ENCODE measurements around the gene ZNF618. TPM values are rescaled to one million over a fixed set of nuclear protein-coding genes. Genes with fewer than 3 reads are reported as not detected.

The ZNF618 gene
- total RNA-seq, 1 experiment from 2014 or later, result not detected

DNA sequence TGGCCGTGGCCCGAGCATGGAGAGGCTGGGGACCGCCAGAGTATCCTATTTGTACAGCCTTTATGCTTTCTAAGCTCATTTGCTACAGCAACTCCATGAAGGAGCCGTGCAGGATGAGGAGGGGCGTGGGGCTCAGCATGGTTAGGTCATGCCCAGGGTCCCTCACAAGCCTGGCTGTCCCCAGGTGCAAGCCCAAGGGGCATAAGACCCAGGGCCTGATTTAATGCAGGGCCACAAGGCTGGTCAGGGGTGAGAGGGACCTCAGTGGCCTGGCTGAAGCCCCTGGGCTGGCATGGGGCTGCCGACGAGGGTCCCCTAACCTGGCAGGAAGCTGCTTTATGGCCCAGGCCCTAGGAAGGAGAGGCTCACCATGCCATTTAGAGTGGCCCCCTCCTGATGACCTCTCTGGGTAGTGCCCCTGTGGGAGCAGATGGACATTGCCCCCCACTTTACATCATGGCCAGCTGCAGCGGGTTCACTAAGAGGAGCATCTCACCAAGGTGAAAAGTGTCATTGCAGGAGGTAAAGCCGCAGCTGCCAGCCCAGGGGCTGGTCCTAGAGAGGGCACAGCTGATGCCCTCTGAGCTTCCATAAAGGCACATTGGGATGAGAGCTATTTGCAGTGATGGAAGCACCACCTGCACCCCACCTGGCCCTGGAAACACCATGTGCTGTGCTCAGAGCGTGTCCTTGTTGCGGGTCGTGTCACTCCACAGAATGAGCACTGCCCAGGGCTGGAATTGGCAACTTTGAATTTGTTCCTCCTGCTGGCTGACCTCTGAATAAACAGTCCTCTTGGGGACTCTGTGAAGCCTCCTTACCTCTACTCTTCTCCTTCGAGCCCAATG lies 58.9 kb downstream of the ZNF618 start:
- Histone ChIP-seq H3K4me1 (ENCODE audit: low read length) (no peaks in the 10 kb centered on the region), H3K36me3 (ENCODE audit: insufficient read depth, low read length) (no peaks in the 10 kb centered on the region), H4K20me1 (ENCODE audit: insufficient read depth, low read depth, low read length) (no peaks in the 10 kb centered on the region), H3K9me2 (replicated peaks; ENCODE audit: insufficient read depth, low read length) (no peaks in the 10 kb centered on the region), H3K79me2 (ENCODE audit: low read length) (no peaks in the 10 kb centered on the region), H3K27me3 (ENCODE audit: low read length) (no peaks in the 10 kb centered on the region), H3K4me2 (ENCODE audit: low read depth, low read length, poor library complexity, severe bottlenecking) (no peak overlapping the region), H3K27ac (ENCODE audit: low read length) (no peak overlapping the region), H3K9me3 (ENCODE audit: low read length) (no peaks in the 10 kb centered on the region), H3K4me3 (ENCODE audit: low read length) (no peak overlapping the region), H3K9ac (ENCODE audit: low read length) (no peak overlapping the region), H2AFZ (ENCODE audit: low read length) (no peak overlapping the region)
- no peak for DNase-seq

GRCh38 chr9:113935677-113936380 lies 59.7 kb downstream of the ZNF618 start:
- H3K4me1 ChIP-seq (ENCODE audit: low read length), result no peaks in the 10 kb centered on the region
- no peak for DNase-seq
- no peaks in the 10 kb centered on the region for H4K20me1 ChIP-seq (ENCODE audit: insufficient read depth, low read depth, low read length)
- no peak overlapping the region for H3K4me3 ChIP-seq (ENCODE audit: low read length)
- H3K4me2 ChIP-seq (ENCODE audit: low read depth, low read length, poor library complexity, severe bottlenecking), result no peak overlapping the region
- no peaks in the 10 kb centered on the region for H3K79me2 ChIP-seq (ENCODE audit: low read length)
- H3K36me3 ChIP-seq (ENCODE audit: insufficient read depth, low read length), result no peaks in the 10 kb centered on the region
- no peak overlapping the region for H3K27ac ChIP-seq (ENCODE audit: low read length)
- H3K9me2 ChIP-seq (replicated peaks; ENCODE audit: insufficient read depth, low read length), result no peaks in the 10 kb centered on the region
- no peaks in the 10 kb centered on the region for H3K27me3 ChIP-seq (ENCODE audit: low read length)
- no peak overlapping the region for H3K9ac ChIP-seq (ENCODE audit: low read length)
- H2AFZ ChIP-seq (ENCODE audit: low read length), result no peak overlapping the region
- no peaks in the 10 kb centered on the region for H3K9me3 ChIP-seq (ENCODE audit: low read length)

DNA sequence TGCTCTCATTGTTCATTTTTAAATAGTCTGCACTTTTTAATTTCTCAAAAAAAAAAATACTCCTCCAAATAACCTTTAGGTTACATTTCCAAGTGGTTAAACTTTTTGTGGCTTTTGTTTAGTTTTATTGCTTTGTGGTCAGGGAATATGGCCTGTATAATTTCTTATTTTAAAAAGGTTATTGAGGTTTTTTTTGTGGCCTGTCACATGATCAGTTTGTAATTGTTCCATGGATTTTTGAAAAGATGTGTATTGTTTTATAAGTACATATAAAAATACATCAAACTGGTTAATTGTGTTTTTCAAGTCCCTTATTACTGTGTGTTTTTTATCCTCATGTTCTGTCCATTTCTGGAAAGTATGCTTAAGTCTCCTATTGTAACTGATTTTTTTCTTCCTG lies 64.0 kb downstream of the ZNF618 start:
- H3K27me3 ChIP-seq (ENCODE audit: low read length), result no peaks in the 10 kb centered on the region
- H3K4me3 ChIP-seq (ENCODE audit: low read length), result no peak overlapping the region
- H3K27ac ChIP-seq (ENCODE audit: low read length), result no peak overlapping the region
- H2AFZ ChIP-seq (ENCODE audit: low read length), result no peak overlapping the region
- H3K79me2 ChIP-seq (ENCODE audit: low read length), result no peaks in the 10 kb centered on the region
- DNase-seq, result no peak
- no peaks in the 10 kb centered on the region for H3K9me3 ChIP-seq (ENCODE audit: low read length)
- no peaks in the 10 kb centered on the region for H3K4me1 ChIP-seq (ENCODE audit: low read length)
- no peaks in the 10 kb centered on the region for H4K20me1 ChIP-seq (ENCODE audit: insufficient read depth, low read depth, low read length)
- no peak overlapping the region for H3K9ac ChIP-seq (ENCODE audit: low read length)
- no peak overlapping the region for H3K4me2 ChIP-seq (ENCODE audit: low read depth, low read length, poor library complexity, severe bottlenecking)
- H3K36me3 ChIP-seq (ENCODE audit: insufficient read depth, low read length), result no peaks in the 10 kb centered on the region
- H3K9me2 ChIP-seq (replicated peaks; ENCODE audit: insufficient read depth, low read length), result no peaks in the 10 kb centered on the region

GRCh38 chr9:113941056-113941455 lies 64.9 kb downstream of the ZNF618 start:
- Histone ChIP-seq H3K4me3 (ENCODE audit: low read length) (no peak overlapping the region), H3K27me3 (ENCODE audit: low read length) (no peaks in the 10 kb centered on the region), H3K9me3 (ENCODE audit: low read length) (no peaks in the 10 kb centered on the region), H3K4me2 (ENCODE audit: low read depth, low read length, poor library complexity, severe bottlenecking) (no peak overlapping the region), H3K36me3 (ENCODE audit: insufficient read depth, low read length) (no peaks in the 10 kb centered on the region), H4K20me1 (ENCODE audit: insufficient read depth, low read depth, low read length) (no peaks in the 10 kb centered on the region), H3K79me2 (ENCODE audit: low read length) (no peaks in the 10 kb centered on the region), H2AFZ (ENCODE audit: low read length) (no peak overlapping the region), H3K9ac (ENCODE audit: low read length) (no peak overlapping the region), H3K9me2 (replicated peaks; ENCODE audit: insufficient read depth, low read length) (no peaks in the 10 kb centered on the region), H3K4me1 (ENCODE audit: low read length) (no peaks in the 10 kb centered on the region), H3K27ac (ENCODE audit: low read length) (no peak overlapping the region)
- no peak for DNase-seq

DNA sequence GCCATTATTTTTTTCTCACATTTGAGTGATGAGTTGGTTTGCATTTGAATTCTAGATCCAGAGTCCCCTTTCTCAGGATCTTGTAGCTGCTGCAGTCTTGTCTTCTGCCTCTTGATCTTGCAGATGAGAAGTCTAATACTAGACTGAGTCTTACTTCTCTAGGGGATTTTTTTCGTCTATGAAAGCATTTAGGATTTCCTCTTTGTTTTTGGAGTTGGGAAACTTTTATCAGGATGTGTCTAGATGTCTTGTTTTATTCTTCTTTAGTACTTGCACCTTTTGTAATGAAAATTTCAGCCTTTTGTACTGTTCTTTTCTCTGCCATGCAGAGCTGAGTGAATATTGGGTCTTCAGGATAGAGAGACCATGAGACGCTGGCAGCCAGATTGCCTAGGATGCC lies 65.4 kb downstream of the ZNF618 start:
- Histone ChIP-seq H3K36me3 (ENCODE audit: insufficient read depth, low read length) (no peaks in the 10 kb centered on the region), H3K9me2 (replicated peaks; ENCODE audit: insufficient read depth, low read length) (no peaks in the 10 kb centered on the region), H3K79me2 (ENCODE audit: low read length) (no peaks in the 10 kb centered on the region), H3K9me3 (ENCODE audit: low read length) (no peaks in the 10 kb centered on the region), H3K4me2 (ENCODE audit: low read depth, low read length, poor library complexity, severe bottlenecking) (no peak overlapping the region), H3K9ac (ENCODE audit: low read length) (no peak overlapping the region), H3K27me3 (ENCODE audit: low read length) (no peaks in the 10 kb centered on the region), H4K20me1 (ENCODE audit: insufficient read depth, low read depth, low read length) (no peaks in the 10 kb centered on the region), H2AFZ (ENCODE audit: low read length) (no peak overlapping the region), H3K4me3 (ENCODE audit: low read length) (no peak overlapping the region), H3K27ac (ENCODE audit: low read length) (no peak overlapping the region), H3K4me1 (ENCODE audit: low read length) (no peaks in the 10 kb centered on the region)
- no peak for DNase-seq

- Histone ChIP-seq H4K20me1 (ENCODE audit: insufficient read depth, low read depth, low read length) (no peaks in the 10 kb centered on the region), H3K4me2 (ENCODE audit: low read depth, low read length, poor library complexity, severe bottlenecking) (no peak overlapping the region), H3K36me3 (ENCODE audit: insufficient read depth, low read length) (no peaks in the 10 kb centered on the region), H2AFZ (ENCODE audit: low read length) (no peak overlapping the region), H3K4me3 (ENCODE audit: low read length) (no peak overlapping the region), H3K27ac (ENCODE audit: low read length) (no peak overlapping the region), H3K79me2 (ENCODE audit: low read length) (no peaks in the 10 kb centered on the region), H3K4me1 (ENCODE audit: low read length) (no peaks in the 10 kb centered on the region), H3K9me2 (replicated peaks; ENCODE audit: insufficient read depth, low read length) (no peaks in the 10 kb centered on the region), H3K9me3 (ENCODE audit: low read length) (no peaks in the 10 kb centered on the region), H3K27me3 (ENCODE audit: low read length) (no peaks in the 10 kb centered on the region), H3K9ac (ENCODE audit: low read length) (no peak overlapping the region)
- no peak for DNase-seq
Measured at GRCh38 chr9:113943112-113944009, 67.3 kb downstream of the ZNF618 start.

DNA sequence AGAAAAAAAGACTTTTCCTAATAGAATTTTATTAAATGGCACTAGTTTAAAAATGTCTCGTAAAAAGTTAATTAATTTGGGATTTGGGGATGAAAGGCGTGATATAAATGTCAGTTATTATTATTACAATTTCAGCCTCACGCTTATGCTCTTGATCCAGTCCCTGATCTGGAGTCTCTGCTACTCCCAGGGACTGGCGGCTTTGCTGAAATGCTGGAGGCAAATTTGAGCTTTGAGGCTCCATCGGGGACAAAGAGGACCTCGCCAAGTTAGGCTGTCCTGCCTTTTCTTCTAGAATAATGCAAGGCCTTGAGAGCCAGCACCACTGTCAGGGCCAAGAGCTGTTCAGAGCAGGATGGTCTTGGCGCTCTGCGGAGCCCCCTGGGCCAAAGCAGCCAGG lies 69.7 kb downstream of the ZNF618 start:
- Histone ChIP-seq H3K9ac (ENCODE audit: low read length) (no peak overlapping the region), H3K4me1 (ENCODE audit: low read length) (no peaks in the 10 kb centered on the region), H3K9me2 (replicated peaks; ENCODE audit: insufficient read depth, low read length) (no peaks in the 10 kb centered on the region), H3K36me3 (ENCODE audit: insufficient read depth, low read length) (no peaks in the 10 kb centered on the region), H4K20me1 (ENCODE audit: insufficient read depth, low read depth, low read length) (no peaks in the 10 kb centered on the region), H3K27me3 (ENCODE audit: low read length) (no peaks in the 10 kb centered on the region), H3K4me2 (ENCODE audit: low read depth, low read length, poor library complexity, severe bottlenecking) (no peak overlapping the region), H2AFZ (ENCODE audit: low read length) (no peak overlapping the region), H3K27ac (ENCODE audit: low read length) (no peak overlapping the region), H3K79me2 (ENCODE audit: low read length) (no peaks in the 10 kb centered on the region), H3K9me3 (ENCODE audit: low read length) (no peaks in the 10 kb centered on the region), H3K4me3 (ENCODE audit: low read length) (no peak overlapping the region)
- DNase-seq, result no peak

All from Karpas-422 (cell line).